ENCODE measurements around the gene PHF1.

Gene PHF1

DNA sequence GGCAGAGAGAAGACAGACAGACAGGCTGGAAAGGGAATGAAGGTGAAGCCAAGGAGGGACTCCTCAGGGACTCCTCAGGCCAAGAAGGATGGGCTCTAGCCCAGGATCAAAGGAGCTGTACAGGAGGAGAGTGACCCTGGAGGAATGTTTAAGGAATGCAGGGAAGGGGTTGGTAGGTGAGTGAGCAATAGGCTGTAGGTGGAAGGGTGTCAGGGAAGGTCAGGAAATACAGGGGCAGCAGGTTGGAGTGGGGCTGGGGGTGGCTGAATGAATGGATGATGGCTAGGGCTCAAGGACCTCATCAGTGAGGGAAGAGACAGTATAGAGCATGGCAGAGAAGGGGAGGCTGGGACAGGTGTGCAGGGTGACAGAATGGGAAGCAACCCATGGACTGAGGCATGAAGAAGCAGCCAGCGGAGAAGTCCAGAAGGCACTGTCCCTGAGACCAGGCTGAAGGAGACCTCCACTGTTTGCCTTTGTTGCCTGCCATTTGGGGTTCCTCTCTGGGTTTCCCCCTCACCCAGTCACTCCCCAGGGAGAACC is 22.3 kb downstream of the PHF1 start:
- no peak for DNase-seq

DNA sequence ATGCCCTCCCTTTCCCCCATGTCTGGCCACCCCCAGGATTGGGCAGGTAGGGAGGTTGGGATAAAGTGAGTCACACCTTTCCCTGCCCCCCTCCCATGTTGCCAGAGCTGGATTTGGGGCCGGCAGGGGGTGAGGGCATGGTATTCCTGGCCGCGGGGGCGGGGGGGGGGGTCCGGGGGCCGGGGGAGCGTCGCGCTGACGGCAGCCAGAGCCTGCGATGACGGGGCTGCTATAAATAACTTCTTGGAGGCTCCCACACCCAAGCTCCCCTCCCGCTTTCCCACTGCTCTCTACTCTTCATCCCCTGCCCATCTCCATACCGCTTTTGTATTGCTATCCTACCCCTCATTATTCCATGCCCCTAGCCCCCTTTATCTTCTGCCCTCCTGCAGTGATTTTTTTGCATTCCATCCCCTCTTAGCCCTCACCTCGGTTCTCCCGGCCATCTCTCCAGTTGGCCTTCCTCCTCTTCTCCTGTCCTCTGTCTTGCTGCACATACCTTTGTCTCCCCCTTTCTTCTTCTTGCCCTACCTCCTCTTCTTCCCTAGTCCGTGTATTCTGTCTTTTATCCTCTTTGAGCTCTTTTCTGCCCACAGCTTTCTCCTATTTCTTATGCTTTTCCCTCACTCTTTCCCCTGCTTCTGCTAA is 22.9 kb downstream of the PHF1 start:
- no peak for DNase-seq

DNA sequence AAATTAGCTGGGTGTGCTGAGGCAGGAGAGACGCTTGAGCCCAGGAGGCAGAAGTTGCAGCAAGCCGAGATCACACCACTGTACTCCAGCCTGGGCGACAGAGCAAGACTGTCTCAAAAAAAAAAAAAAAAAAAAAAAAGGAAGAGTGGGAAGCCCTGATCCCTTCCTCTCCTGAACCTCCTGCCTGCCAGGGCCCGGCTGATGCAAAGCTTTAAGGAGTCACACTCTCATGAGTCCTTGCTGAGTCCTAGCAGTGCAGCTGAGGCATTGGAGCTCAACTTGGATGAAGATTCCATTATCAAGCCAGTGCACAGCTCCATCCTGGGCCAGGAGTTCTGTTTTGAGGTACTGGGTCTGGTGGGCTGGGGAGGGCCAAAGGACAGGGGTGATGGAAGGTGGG is 24.1 kb downstream of the PHF1 start:
- no peak for DNase-seq

DNA sequence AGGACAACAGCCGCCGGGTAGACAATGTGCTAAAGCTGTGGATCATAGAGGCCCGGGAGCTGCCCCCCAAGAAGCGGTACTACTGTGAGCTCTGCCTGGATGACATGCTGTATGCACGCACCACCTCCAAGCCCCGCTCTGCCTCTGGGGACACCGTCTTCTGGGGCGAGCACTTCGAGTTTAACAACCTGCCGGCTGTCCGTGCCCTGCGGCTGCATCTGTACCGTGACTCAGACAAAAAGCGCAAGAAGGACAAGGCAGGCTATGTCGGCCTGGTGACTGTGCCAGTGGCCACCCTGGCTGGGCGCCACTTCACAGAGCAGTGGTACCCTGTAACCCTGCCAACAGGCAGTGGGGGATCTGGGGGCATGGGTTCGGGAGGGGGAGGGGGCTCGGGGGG is 26.9 kb downstream of the PHF1 start:
- no peak for DNase-seq

DNA sequence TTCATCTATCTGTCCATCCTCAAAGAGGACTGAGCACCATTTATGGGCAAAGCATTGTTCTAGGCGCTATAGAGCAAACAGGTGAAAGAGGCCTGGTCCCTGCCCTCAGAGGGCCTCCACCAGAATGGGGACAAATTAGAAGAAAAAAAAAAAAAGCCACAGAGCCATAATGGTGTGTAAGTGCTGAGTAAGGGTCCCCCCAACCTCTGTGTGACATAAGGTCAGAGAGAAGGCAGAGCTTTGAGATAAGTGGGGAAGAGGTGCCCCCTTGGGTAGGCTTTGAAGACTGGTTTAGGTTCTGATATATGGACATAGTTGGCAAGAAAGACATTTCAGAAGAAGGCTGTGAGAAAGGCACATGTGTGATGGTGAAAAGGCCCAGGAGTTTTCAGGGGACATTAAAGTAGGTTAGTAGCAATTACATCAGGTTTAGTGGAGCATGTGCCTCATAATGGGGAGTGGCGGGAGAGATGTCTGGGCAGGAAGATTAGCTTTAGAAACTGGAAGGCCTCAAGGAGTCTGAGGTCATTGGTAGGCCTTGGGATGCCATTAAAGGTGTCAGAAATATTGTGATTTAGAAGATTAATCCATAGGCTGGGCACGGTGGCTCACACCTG is 28.3 kb downstream of the PHF1 start:
- DNase-seq: no peak

DNA sequence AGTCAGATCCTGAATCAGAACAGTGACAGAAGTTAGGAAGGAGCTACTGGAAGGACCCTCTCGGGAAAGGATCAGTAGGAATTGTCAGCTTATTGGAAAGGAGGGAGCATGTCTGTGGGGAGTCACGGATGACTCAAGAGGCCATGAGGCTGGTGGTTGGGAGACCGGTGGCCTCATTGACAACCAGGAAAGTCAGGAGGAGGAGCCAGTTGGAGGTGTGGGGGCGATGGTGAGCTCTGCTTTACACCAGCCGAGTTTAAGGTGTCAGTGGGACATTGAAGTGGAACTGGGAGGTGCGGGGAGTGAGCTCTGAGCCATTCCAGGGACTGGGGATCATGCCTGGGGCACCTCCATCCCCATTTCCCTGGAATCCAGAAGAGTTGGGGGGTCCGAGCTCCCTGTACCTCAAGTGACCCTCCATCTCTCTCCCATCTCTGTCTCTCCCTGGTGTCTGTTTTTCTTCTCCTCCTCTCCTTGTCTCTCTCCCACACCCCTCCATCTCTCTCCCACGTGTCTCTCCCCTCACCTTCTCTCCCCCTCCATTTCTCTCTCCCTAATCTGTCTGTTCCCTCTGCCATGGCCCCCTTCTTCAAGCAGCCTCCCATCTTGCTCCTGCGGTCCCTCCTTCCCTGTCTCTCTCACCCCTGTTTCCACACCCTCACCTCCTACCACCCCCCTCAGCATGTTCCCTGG is 29.3 kb downstream of the PHF1 start:
- DNase-seq: no peak

DNA sequence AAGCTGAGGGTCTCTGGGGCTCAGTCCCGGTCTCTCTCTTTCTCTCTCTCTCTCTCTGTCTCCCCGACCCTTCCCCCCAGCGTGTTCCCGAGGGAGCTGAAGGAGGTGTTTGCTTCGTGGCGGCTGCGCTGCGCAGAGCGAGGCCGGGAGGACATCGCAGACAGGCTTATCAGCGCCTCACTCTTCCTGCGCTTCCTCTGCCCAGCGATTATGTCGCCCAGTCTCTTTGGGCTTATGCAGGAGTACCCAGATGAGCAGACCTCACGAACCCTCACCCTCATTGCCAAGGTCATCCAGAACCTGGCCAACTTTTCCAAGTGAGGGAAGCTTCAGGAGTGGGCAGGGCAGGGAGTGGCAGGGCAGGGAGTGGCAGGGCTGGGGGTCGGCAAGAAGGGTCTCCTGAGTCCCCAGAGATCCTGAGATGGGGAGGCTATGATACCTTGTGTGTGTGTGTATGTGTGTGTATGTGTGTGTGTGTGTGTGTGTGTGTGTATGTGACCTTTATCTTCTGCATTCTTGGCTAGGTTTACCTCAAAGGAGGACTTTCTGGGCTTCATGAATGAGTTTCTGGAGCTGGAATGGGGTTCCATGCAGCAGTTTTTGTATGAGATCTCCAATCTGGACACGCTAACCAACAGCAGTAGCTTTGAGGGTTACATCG is 30.0 kb downstream of the PHF1 start:
- no peak for DNase-seq

GRCh38 chr6:33441457-33441856 is 30.6 kb downstream of the PHF1 start:
- no peak for DNase-seq

DNA sequence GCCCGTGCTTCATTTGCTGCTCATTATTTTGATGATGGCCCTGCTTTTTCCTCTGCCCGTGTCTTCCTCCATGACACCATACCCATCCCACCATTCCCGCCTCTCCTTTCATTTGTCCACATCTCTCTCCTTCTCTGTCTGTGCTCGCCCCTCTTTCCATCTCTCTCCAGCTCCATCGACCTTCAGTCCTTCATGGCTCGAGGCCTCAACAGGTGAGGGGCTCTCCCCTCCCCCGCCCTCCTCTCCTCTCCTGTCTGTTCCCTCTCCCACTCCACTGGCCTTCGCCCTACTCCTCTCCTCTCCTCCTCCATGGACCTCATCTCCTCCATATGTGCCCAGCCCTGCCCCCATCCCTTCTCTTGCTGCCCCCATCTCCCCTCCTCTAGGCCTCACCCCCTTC is 31.5 kb downstream of the PHF1 start:
- no peak for DNase-seq

DNA sequence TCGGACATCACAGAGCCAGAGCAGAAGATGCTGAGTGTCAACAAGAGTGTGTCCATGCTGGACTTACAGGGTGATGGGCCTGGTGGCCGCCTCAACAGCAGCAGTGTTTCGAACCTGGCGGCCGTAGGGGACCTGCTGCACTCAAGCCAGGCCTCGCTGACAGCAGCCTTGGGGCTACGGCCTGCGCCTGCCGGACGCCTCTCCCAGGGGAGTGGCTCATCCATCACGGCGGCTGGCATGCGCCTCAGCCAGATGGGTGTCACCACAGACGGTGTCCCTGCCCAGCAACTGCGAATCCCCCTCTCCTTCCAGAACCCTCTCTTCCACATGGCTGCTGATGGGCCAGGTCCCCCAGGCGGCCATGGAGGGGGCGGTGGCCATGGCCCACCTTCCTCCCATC is 32.2 kb downstream of the PHF1 start:
- DNase-seq: no peak

- DNase-seq: no peak
Observed at GRCh38 chr6:33443619-33444504, 33.0 kb downstream of the PHF1 start.

GRCh38 chr6:33445119-33445603 is 34.3 kb downstream of the PHF1 start:
- no peak for DNase-seq

DNA sequence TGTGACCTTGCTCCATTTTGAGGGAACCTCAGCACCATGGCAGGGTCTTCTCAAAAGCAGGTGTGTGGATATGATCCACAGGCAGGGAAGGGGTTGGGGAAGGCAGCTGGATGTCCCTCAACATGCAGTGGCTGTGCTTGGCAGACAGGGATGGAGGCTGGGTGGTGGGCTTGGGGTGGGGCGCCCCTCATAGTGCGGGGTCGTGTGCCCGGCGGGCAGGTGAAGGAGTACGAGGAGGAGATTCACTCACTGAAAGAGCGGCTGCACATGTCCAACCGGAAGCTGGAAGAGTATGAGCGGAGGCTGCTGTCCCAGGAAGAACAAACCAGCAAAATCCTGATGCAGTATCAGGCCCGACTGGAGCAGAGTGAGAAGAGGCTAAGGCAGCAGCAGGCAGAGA is 35.5 kb downstream of the PHF1 start:
- no peak for DNase-seq

DNA sequence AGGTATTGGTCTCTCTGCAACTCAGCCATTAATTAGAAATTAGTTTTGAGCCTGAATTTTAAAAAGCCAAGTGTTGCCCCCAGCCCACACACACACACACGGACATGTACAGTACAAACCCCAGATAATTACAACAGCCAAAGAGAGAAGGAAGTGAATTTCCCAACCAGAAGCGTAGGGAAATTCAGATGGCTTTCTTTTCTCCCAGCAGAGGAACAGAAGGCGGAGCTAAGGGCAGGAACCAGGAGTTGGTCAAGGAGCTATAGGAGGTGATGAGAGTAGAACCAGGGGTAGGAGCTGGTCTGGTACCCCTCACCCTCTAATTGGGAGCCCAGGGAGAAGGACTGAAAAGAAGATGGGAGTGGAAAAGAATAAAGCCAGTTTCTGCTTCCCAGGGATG is 39.6 kb downstream of the PHF1 start:
- no peak for DNase-seq

DNA sequence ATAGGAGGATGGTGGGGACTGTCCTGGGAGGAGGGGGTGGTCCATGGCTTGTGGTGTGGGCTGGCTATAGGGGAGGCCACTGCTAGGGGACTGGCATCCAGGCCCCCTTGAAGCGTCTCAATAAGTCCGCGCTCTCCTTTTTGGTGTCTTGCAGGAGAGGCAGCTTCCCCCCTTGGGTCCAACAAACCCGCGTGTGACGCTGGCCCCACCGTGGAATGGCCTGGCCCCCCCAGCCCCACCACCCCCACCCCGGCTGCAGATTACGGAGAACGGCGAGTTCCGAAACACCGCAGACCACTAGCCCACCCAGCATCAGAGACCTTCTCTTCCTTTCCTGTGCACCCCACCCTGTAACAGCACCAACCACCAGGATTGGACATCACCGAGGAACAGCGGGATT is 40.8 kb downstream of the PHF1 start:
- no peak for DNase-seq

GRCh38 chr6:33452496-33452895 is 41.7 kb downstream of the PHF1 start:
- DNase-seq: no peak

DNA sequence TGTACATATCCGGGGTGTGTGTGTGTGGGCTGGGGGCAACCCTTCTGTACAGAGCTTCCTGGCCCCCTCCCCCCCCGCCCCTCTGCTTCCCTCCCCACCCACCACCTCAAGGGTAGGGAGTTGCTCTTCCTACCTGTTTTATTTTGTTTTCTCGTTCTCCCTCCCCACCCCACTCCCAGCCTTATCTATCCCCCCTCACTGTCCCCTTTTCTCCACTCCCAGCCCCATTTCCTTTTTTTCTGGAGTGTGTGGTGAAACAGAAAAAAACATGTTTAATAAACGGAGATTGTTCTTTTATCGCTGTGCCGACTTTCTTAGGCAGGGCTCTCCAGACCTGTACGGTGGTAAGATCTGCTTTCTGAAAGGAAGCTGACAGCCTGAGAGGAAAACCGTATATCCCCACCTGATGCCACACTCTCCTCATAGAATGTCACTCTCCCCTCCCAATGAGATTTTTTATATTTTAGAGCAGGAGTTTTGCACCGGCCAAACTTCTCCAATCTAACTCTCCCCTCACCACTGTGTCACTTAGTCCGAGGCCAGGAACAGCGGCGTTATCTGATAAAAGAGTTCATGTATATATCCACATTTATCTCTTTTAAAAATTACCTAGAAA is 42.7 kb downstream of the PHF1 start:
- no peak for DNase-seq

DNA sequence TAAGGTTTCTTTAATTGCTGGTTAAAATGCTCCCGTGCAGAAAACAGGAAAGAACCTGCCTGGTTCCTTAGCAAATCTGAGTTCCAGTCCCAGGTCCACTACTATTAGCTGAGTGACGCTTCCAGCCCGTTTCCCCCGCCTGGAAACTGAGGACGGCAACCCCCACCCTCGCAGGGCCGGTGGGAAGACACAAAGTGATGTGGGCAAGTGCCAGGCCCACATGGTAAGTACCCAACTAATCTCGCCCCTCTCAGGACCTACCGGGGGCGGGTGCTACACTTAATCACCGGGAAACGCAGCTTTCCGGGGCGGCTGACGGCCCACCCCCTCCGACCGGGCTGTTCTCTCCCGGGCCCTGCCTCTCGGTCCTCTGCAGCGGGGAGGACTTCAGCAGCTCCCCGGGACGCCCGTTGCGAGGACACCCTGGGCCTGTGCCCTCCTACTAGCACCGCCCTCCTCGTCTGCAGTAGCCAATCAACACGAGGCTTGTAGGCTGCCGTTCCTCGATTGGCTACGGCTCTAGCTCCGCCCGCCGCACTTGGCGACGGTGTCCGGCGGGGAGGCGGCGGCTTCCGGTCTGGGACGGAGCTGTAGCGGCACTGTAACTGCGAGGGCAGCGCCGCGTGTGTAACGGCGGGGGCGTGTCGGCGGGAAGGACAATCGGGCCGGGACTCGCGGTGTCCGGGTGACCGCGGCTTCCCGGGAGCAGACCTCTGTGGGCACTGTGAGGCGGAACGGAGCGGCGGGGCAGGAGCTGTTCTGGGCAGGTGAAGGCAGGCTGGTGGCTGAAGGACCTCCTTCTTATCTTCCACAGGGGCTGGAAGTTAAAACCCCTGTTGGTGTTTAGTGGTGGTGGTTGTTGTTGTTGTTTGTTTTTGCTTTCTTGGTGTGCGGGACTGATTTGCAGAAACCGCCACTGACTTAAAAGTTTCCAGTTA is 43.5 kb downstream of the PHF1 start, which contains the start of gene ZBTB9:
Gene ZBTB9 (plus strand): TSS at position 568 of the 938 bp plus-strand sequence. CDS start 525 bp downstream, outside the sequence.
- DNase-seq: peak; percentile 90

DNA sequence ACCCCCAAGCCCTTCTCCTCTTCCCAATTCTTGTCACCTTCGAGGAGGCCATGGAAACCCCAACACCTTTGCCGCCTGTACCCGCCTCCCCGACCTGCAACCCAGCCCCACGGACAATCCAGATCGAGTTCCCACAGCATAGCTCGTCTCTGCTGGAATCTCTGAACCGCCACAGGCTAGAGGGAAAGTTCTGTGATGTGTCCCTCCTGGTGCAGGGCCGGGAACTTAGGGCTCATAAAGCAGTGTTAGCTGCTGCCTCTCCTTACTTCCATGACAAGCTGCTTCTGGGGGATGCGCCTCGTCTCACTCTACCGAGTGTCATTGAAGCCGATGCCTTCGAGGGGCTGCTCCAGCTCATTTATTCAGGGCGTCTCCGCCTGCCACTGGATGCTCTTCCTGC is 44.2 kb downstream of the PHF1 start:
- no peak for DNase-seq

- no peak for DNase-seq
Observed at GRCh38 chr6:33456156-33456555, 45.3 kb downstream of the PHF1 start.

- DNase-seq: no peak
Observed at GRCh38 chr6:33458676-33459075, 47.9 kb downstream of the PHF1 start.

Measured in T1000 (cell line).